ENCODE data around the gene SLC1A4.
"Not testable (repeated sequence)": the region's sequence is repeated elsewhere in the genome, so short reads cannot be mapped to it uniquely, and the experiment has no call there.

GRCh38 chr2:65020251-65020650 lies 31.1 kb downstream of the SLC1A4 start:
- TF ChIP-seq, protein P1, sequence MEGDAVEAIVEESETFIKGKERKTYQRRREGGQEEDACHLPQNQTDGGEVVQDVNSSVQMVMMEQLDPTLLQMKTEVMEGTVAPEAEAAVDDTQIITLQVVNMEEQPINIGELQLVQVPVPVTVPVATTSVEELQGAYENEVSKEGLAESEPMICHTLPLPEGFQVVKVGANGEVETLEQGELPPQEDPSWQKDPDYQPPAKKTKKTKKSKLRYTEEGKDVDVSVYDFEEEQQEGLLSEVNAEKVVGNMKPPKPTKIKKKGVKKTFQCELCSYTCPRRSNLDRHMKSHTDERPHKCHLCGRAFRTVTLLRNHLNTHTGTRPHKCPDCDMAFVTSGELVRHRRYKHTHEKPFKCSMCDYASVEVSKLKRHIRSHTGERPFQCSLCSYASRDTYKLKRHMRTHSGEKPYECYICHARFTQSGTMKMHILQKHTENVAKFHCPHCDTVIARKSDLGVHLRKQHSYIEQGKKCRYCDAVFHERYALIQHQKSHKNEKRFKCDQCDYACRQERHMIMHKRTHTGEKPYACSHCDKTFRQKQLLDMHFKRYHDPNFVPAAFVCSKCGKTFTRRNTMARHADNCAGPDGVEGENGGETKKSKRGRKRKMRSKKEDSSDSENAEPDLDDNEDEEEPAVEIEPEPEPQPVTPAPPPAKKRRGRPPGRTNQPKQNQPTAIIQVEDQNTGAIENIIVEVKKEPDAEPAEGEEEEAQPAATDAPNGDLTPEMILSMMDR (IDR thresholded peaks at IDR 0.05) = not testable (repeated sequence)
- not testable (repeated sequence) for TF ChIP-seq EP300 (IDR thresholded peaks at IDR 0.05)

All from sigmoid colon (tissue), 4 donors.